ENCODE results near the gene CRYBG2. TPM values are rescaled to one million over a fixed set of nuclear protein-coding genes. Genes with fewer than 3 reads are reported as not detected.

The CRYBG2 gene
- total RNA-seq, 2 donors from 2014 or later, result 9.0 to 15.1 TPM

GRCh38 chr1:26283279-26283853, 70.6 kb downstream of the CRYBG2 start:
- peaks cover 9% of the 10 kb centered on the region for H3K36me3 Mint-ChIP-seq (ENCODE audit: low read depth)
- no peaks in the 10 kb centered on the region for H3K9me3 ChIP-seq (ENCODE audit: control insufficient read depth, low read length)
- H3K4me3 Mint-ChIP-seq, result no peak overlapping the region
- no peak for DNase-seq
- WGBS, 2 experiments (ENCODE audit: insufficient coverage in 1 of 2, insufficient read length in 1 of 2), result 89 to 93% methylated on average over 4 of the region's 4 CpGs
- no peak overlapping the region for H3K27ac Mint-ChIP-seq
- no peaks in the 10 kb centered on the region for H3K27me3 Mint-ChIP-seq (ENCODE audit: insufficient read depth)
- no peak overlapping the region for H3K4me3 ChIP-seq (ENCODE audit: low read length)
- no peak overlapping the region for H3K9ac ChIP-seq (ENCODE audit: extremely low read depth, low read length, poor library complexity, severe bottlenecking)
- TF ChIP-seq CTCF (conservative IDR thresholded peaks at IDR 0.05), result no peak
- no peaks in the 10 kb centered on the region for H3K27me3 ChIP-seq (ENCODE audit: control insufficient read depth, insufficient read depth, low read length, poor library complexity, severe bottlenecking)
- H3K36me3 ChIP-seq (ENCODE audit: control insufficient read depth, insufficient read depth, low read length), result peaks cover 11% of the 10 kb centered on the region
- H3K9me3 Mint-ChIP-seq, result no peaks in the 10 kb centered on the region
- H3K27ac ChIP-seq (ENCODE audit: low read depth, low read length), result no peak overlapping the region
- peaks cover 27% of the 10 kb centered on the region for H3K4me1 Mint-ChIP-seq
- H3K4me1 ChIP-seq (ENCODE audit: control insufficient read depth, insufficient read depth, low read length), result peaks cover 11% of the 10 kb centered on the region

GRCh38 chr1:26282401-26282918, 71.5 kb downstream of the CRYBG2 start:
- H3K36me3 ChIP-seq (ENCODE audit: control insufficient read depth, insufficient read depth, low read length), result peaks cover 17% of the 10 kb centered on the region
- no peaks in the 10 kb centered on the region for H3K9me3 ChIP-seq (ENCODE audit: control insufficient read depth, low read length)
- Mint-ChIP-seq H3K4me1 (peaks cover 27% of the 10 kb centered on the region), H3K4me3 (no peak overlapping the region), H3K36me3 (ENCODE audit: low read depth) (peaks cover 12% of the 10 kb centered on the region), H3K9me3 (no peaks in the 10 kb centered on the region), H3K27ac (peak overlapping the region; percentile 55), H3K27me3 (ENCODE audit: insufficient read depth) (no peaks in the 10 kb centered on the region)
- TF ChIP-seq CTCF (conservative IDR thresholded peaks at IDR 0.05), result no peak
- H3K9ac ChIP-seq (ENCODE audit: extremely low read depth, low read length, poor library complexity, severe bottlenecking), result no peak overlapping the region
- H3K27ac ChIP-seq (ENCODE audit: low read depth, low read length), result peak overlapping the region; percentile 86
- 86 to 89% methylated on average over 13 to 22 of the region's 22 CpGs for WGBS, 2 experiments (ENCODE audit: insufficient coverage in 1 of 2, insufficient read length in 1 of 2)
- no peak overlapping the region for H3K4me3 ChIP-seq (ENCODE audit: low read length)
- DNase-seq, result peak; percentile 65
- peaks cover 11% of the 10 kb centered on the region for H3K4me1 ChIP-seq (ENCODE audit: control insufficient read depth, insufficient read depth, low read length)
- H3K27me3 ChIP-seq (ENCODE audit: control insufficient read depth, insufficient read depth, low read length, poor library complexity, severe bottlenecking), result no peaks in the 10 kb centered on the region

- Histone ChIP-seq H3K9ac (ENCODE audit: extremely low read depth, low read length, poor library complexity, severe bottlenecking) (no peak overlapping the region), H3K27me3 (ENCODE audit: control insufficient read depth, insufficient read depth, low read length, poor library complexity, severe bottlenecking) (no peaks in the 10 kb centered on the region), H3K27ac (ENCODE audit: low read depth, low read length) (peak overlapping the region; percentile 86), H3K36me3 (ENCODE audit: control insufficient read depth, insufficient read depth, low read length) (peaks cover 21% of the 10 kb centered on the region), H3K9me3 (ENCODE audit: control insufficient read depth, low read length) (no peaks in the 10 kb centered on the region), H3K4me3 (ENCODE audit: low read length) (peak overlapping the region; percentile 86), H3K4me1 (ENCODE audit: control insufficient read depth, insufficient read depth, low read length) (peaks cover 13% of the 10 kb centered on the region)
- peak overlapping the region; percentile 87 for H3K27ac Mint-ChIP-seq
- WGBS, 2 experiments (ENCODE audit: insufficient coverage in 1 of 2, insufficient read length in 1 of 2), result 23 to 42% methylated on average over 3 to 15 of the region's 15 CpGs
- peak; percentile 92 for DNase-seq
- H3K4me1 Mint-ChIP-seq, result peaks cover 29% of the 10 kb centered on the region
- H3K36me3 Mint-ChIP-seq (ENCODE audit: low read depth), result peaks cover 17% of the 10 kb centered on the region
- no peaks in the 10 kb centered on the region for H3K9me3 Mint-ChIP-seq
- peak overlapping the region; percentile 76 for H3K4me3 Mint-ChIP-seq
- no peak for TF ChIP-seq CTCF (conservative IDR thresholded peaks at IDR 0.05)
- no peaks in the 10 kb centered on the region for H3K27me3 Mint-ChIP-seq (ENCODE audit: insufficient read depth)
Observed at GRCh38 chr1:26281971-26282370, 72.0 kb downstream of the CRYBG2 start.
